ENCODE data around the gene WDR64. TPM values are rescaled to one million over a fixed set of nuclear protein-coding genes. Genes with fewer than 3 reads are reported as not detected.

Gene WDR64
- total RNA-seq, 4 donors from 2014 or later: not detected

DNA sequence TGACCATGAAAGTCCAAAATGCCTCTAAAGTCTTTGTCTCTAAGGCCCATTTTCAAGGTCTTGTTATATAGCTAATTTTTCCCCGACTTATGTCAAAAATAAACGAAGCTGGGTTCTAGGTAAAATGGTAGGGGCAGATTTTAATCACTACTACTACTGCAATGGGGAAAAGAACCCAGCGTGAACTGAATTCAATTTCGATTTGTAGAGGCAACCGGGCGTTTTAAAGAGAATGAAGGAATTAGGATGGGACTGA, 195.4 kb downstream of the WDR64 start:
- no peak for ATAC-seq (ENCODE audit: low FRiP score)
- no peak for DNase-seq (ENCODE audit: low spot score)
- TF ChIP-seq, protein P1, sequence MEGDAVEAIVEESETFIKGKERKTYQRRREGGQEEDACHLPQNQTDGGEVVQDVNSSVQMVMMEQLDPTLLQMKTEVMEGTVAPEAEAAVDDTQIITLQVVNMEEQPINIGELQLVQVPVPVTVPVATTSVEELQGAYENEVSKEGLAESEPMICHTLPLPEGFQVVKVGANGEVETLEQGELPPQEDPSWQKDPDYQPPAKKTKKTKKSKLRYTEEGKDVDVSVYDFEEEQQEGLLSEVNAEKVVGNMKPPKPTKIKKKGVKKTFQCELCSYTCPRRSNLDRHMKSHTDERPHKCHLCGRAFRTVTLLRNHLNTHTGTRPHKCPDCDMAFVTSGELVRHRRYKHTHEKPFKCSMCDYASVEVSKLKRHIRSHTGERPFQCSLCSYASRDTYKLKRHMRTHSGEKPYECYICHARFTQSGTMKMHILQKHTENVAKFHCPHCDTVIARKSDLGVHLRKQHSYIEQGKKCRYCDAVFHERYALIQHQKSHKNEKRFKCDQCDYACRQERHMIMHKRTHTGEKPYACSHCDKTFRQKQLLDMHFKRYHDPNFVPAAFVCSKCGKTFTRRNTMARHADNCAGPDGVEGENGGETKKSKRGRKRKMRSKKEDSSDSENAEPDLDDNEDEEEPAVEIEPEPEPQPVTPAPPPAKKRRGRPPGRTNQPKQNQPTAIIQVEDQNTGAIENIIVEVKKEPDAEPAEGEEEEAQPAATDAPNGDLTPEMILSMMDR (IDR thresholded peaks at IDR 0.05): no peak

DNA sequence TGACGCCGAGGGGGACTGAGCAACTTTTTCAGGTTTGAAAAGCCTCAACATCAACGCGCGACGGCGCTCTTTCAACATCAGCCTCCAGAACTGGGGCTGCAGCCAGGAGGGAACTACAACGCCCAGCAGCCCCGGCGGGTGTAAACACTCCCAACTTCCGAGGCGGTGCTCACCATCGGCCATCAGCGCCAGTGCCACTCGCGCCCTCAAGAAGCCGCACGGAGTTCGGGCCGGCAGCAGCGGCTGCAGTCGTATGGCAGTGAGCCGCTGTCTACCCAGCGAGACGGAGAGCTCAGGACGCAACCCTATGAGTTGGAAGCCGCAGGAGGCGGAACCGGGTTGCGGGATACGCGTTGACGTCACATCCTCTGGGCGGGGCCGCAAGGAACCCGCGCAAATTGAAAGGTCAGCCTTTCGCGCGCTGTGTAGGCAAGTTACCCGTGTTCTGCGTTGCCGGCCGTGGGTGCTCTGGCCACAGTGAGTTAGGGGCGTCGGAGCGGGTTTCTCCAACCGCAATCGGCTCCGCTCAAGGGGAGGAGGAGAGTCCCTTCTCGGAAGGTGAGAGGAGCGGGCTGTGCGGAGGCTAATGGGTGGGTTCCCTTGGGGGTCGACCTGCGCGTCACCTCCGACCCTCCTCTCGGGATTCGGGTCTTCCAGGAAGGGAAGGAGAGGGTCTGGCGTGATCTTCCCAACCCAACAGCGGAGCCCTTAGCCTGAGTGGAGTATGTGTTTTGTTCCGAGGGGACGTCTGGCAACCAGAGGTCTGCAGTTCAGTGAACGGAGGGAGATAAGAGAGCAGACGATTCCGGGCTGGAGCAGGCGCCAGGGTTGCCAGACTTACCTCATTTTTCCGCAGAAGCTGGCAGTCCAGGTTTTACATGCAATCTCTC, 196.0 kb downstream of the WDR64 start, which contains the start of gene EXO1:
TSS of gene EXO1 (plus strand) at position 409 of the 890 bp plus-strand sequence. CDS start 2,222 bp downstream, outside the sequence.
- DNase-seq (ENCODE audit: low spot score) (peak; percentile 55), ATAC-seq (ENCODE audit: low FRiP score) (peak; percentile 98)
- TF ChIP-seq, protein P1 (IDR thresholded peaks at IDR 0.05): no peak

DNA sequence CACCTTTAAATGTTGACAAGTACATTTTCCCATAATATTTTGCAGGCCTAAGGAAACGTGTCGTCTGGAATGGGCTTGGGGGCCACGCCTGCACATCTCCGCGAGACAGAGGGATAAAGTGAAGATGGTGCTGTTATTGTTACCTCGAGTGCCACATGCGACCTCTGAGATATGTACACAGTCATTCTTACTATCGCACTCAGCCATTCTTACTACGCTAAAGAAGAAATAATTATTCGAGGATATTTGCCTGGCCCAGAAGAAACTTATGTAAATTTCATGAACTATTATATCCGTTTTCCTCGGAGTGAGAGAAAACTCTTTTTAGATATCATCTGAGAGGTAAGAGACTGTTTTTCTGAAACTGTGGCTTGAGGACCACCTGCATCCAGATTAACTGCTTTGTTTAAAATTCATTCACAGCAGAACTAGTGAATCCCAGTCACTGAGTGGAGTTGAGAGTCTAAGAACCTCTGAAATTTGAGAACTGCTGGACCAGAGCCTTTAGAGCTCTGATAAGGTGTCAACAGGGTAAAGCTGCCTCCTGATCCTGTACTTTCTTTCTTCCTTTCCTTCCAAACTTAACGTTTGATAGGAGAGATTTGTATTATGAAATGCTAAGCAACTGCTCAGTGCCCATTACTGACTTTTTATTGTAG, 196.7 kb downstream of the WDR64 start:
- no peak for DNase-seq (ENCODE audit: low spot score)
- no peak for ATAC-seq (ENCODE audit: low FRiP score)
- TF ChIP-seq, protein P1 (IDR thresholded peaks at IDR 0.05): no peak

DNA sequence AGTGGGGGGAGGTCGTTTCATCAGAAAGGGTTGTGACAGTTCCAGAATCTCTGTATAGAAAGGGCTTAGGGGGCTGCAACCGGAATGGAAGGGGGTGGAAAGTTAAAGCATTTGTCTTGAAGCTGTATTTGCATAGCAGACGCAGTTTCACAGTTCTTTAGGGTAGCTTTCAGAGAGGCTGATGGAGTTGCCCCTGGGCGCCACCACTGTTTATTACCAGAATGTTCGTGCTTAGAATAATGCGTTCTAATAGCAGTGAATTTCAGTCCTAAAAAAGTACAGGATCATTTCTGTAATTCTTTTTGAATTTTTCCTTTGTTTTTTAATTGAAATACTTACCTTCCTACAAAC, 197.2 kb downstream of the WDR64 start:
- TF ChIP-seq, protein P1 (IDR thresholded peaks at IDR 0.05): no peak
- DNase-seq (ENCODE audit: low spot score): no peak
- ATAC-seq (ENCODE audit: low FRiP score): no peak

Other genes with a start within 250 kb of the WDR64 start
- 10 to 100 TPM; 28.5 to 61.6 (median 47.0) TPM for gene FH, start 132.5 kb upstream of the WDR64 start, total RNA-seq
- gene KMO, start 119.9 kb upstream of the WDR64 start, total RNA-seq: 1 to 10 TPM; 1.3 to 4.4 (median 2.5) TPM
- 10 to 100 TPM in 1 of 4 donors, 1 to 10 TPM in 3; 4.8 to 12.6 (median 7.7) TPM for gene CHML, start 11.9 kb upstream of the WDR64 start, total RNA-seq
- 10 to 100 TPM; 10.9 to 20.0 (median 12.8) TPM for gene OPN3, start 11.9 kb upstream of the WDR64 start, total RNA-seq
- 1 to 10 TPM in 1 of 4 donors, under 1 TPM in 1, not detected in 2; 0.63 to 1.2 TPM for gene EXO1, start 195.9 kb downstream of the WDR64 start, total RNA-seq